ENCODE results near the gene RIGI.
"Not testable (repeated sequence)": the region's sequence is repeated elsewhere in the genome, so short reads cannot be mapped to it uniquely, and the experiment has no call there.

RIGI gene

GRCh38 chr9:32526041-32526706, at the start of gene RIGI:
TSS of gene RIGI (minus strand) at chr9:32526196. CDS start at chr9:32526166, 30 bp downstream.
- peak; percentile 87 for DNase-seq

- no peak for DNase-seq
Measured at GRCh38 chr9:32574858-32575257, 48.9 kb upstream of the RIGI start.

GRCh38 chr9:32573821-32574220, 47.8 kb upstream of the RIGI start:
- no peak for DNase-seq

GRCh38 chr9:32572900-32573523, 47.0 kb upstream of the RIGI start, which contains the start of gene NDUFB6:
TSS of gene NDUFB6 (minus strand) at chr9:32573159. CDS start at chr9:32573060, 99 bp downstream.
- DNase-seq, result peak; percentile 83

GRCh38 chr9:32571969-32572899, 46.2 kb upstream of the RIGI start:
- peak; percentile 38 for DNase-seq

GRCh38 chr9:32570262-32570661, 44.3 kb upstream of the RIGI start:
- DNase-seq, result no peak

- no peak for DNase-seq
Measured at GRCh38 chr9:32566770-32567169, 40.8 kb upstream of the RIGI start.

- no peak for DNase-seq
Measured at GRCh38 chr9:32565967-32566366, 40.0 kb upstream of the RIGI start.

GRCh38 chr9:32558408-32558934, 32.5 kb upstream of the RIGI start:
- no peak for DNase-seq

- DNase-seq, result no peak
Measured at GRCh38 chr9:32554591-32554990, 28.6 kb upstream of the RIGI start.

GRCh38 chr9:32554107-32554506, 28.1 kb upstream of the RIGI start:
- DNase-seq, result no peak

GRCh38 chr9:32552172-32552872, 26.3 kb upstream of the RIGI start, which contains the start of the genes SMIM27 and TOPORS:
TSS of gene SMIM27 (plus strand) at chr9:32552327. CDS start at chr9:32552435, 108 bp downstream.
TSS of gene TOPORS (minus strand) at chr9:32552586. CDS start at chr9:32552436, 150 bp downstream.
- peak; percentile 86 for DNase-seq

GRCh38 chr9:32551276-32552051, 25.5 kb upstream of the RIGI start:
- peak; percentile 55 for DNase-seq

- peak; percentile 92 for DNase-seq
Measured at GRCh38 chr9:32550562-32551275, 24.7 kb upstream of the RIGI start.

GRCh38 chr9:32550150-32550561, 24.2 kb upstream of the RIGI start:
- DNase-seq, result no peak

- not testable (repeated sequence) for DNase-seq
Measured at GRCh38 chr9:32548213-32548612, 22.2 kb upstream of the RIGI start.

- DNase-seq, result no peak
Measured at GRCh38 chr9:32545884-32546283, 19.9 kb upstream of the RIGI start.

- no peak for DNase-seq
Measured at GRCh38 chr9:32543047-32543446, 17.1 kb upstream of the RIGI start.

GRCh38 chr9:32533816-32534215, 7.8 kb upstream of the RIGI start:
- DNase-seq, result no peak

- DNase-seq, result no peak
Measured at GRCh38 chr9:32533336-32533735, 7.3 kb upstream of the RIGI start.

- DNase-seq, result no peak
Measured at GRCh38 chr9:32526707-32527048, 682 bp upstream of the RIGI start.

Measured in DMS153 (cell line).